GM20000 (cell line): ENCODE measurements around the gene TRIM74.
"Not testable (repeated sequence)": the region's sequence is repeated elsewhere in the genome, so short reads cannot be mapped to it uniquely, and the experiment has no call there.

Experiments
- DNase-seq: peaks from one replicate; pipeline ENCODE4 v3.0.0; 2012; ENCODE audit warnings: low spot score
- CTCF ChIP-seq: IDR thresholded peaks from 2 replicates; pipeline ENCODE4 v1.5.1; 2012; ENCODE audit warnings: mild to moderate bottlenecking, control low read depth; ENCODE audit errors: extremely low read depth, missing control alignments

TRIM74 gene

GRCh38 chr7:72924733-72925545 lies 44.3 kb downstream of the TRIM74 start, which contains the start of gene POM121:
TSS of gene POM121 (plus strand) at chr7:72925095. CDS start at chr7:72925122, 27 bp downstream.
- TF ChIP-seq CTCF: no peak
- DNase-seq: peak; percentile 93

- DNase-seq: no peak
- TF ChIP-seq CTCF: no peak
Measured at GRCh38 chr7:72924386-72924732, 44.9 kb downstream of the TRIM74 start.

GRCh38 chr7:72919256-72919775 lies 50.0 kb downstream of the TRIM74 start:
- no peak for TF ChIP-seq CTCF
- DNase-seq: no peak

- TF ChIP-seq CTCF: peak; percentile 42
- peak; percentile 29 for DNase-seq
Measured at GRCh38 chr7:72914756-72915525, 54.3 kb downstream of the TRIM74 start.

- DNase-seq: not testable (repeated sequence)
Measured at GRCh38 chr7:72913750-72914149, 55.5 kb downstream of the TRIM74 start.

- DNase-seq: not testable (repeated sequence)
Measured at GRCh38 chr7:72911395-72911794, 57.9 kb downstream of the TRIM74 start.
